Measurements from ENCODE around the gene MAG. TPM values are rescaled to one million over a fixed set of nuclear protein-coding genes. Genes with fewer than 3 reads are reported as not detected.

Gene MAG
- polyA plus RNA-seq, 3 donors: not detected

DNA sequence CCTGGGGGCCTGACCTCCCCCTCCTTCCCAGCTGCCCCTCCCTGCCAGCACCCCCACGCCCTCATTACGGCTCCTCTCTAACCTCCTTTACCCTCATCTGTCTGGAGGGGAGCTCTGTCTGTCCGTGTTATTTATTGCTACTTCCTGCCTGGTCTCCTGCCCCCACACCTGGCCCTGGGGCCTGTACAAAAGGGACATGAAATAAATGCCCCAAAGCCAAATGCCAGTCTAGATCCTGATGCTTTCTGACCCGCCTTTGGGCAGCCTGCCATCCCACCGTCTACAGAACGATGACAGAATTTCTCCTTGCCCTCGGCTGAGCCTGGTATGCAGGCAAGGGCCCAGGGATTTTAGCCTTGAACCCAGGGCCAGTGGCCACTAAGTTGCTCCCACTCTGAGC lies 21.6 kb downstream of the MAG start:
- H3K79me2 ChIP-seq (ENCODE audit: insufficient read depth, low read length): no peaks in the 10 kb centered on the region
- no peaks in the 10 kb centered on the region for H3K36me3 ChIP-seq (replicated peaks in 1 of 2; ENCODE audit: control insufficient read depth in 1 of 2, insufficient read depth in 2 of 2, low read length in 2 of 2)
- H3K27me3 ChIP-seq (ENCODE audit: control insufficient read depth in 2 of 2, insufficient read depth in 2 of 2, low read length in 2 of 2): no peaks in the 10 kb centered on the region
- intact Hi-C loops (cut with micrococcal nuclease): no loop called here
- no peaks in the 10 kb centered on the region for H4K20me1 ChIP-seq (ENCODE audit: insufficient read depth, low read length)
- H3K27me3 Mint-ChIP-seq (ENCODE audit: low read depth in 3 of 3): peaks cover 0 to 2% (median 1%) of the 10 kb centered on the region in 3 donors
- WGBS (ENCODE audit: insufficient coverage): 22% methylated on average over 7 of the region's 7 CpGs
- no peak overlapping the region for H3K9ac ChIP-seq (ENCODE audit: insufficient read depth, low read length, poor library complexity, severe bottlenecking)
- peaks cover 23% of the 10 kb centered on the region for H3K4me1 Mint-ChIP-seq
- DNase-seq: no peak
- TF ChIP-seq, protein P1, sequence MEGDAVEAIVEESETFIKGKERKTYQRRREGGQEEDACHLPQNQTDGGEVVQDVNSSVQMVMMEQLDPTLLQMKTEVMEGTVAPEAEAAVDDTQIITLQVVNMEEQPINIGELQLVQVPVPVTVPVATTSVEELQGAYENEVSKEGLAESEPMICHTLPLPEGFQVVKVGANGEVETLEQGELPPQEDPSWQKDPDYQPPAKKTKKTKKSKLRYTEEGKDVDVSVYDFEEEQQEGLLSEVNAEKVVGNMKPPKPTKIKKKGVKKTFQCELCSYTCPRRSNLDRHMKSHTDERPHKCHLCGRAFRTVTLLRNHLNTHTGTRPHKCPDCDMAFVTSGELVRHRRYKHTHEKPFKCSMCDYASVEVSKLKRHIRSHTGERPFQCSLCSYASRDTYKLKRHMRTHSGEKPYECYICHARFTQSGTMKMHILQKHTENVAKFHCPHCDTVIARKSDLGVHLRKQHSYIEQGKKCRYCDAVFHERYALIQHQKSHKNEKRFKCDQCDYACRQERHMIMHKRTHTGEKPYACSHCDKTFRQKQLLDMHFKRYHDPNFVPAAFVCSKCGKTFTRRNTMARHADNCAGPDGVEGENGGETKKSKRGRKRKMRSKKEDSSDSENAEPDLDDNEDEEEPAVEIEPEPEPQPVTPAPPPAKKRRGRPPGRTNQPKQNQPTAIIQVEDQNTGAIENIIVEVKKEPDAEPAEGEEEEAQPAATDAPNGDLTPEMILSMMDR (IDR thresholded peaks at IDR 0.05): no peak
- peaks cover 0 to 11% of the 10 kb centered on the region in 2 donors for H3K36me3 Mint-ChIP-seq
- no peak overlapping the region for H3K4me3 ChIP-seq (replicated peaks in 1 of 3; ENCODE audit: low read depth in 2 of 3, low read length in 3 of 3)
- no peaks in the 10 kb centered on the region for H3K9me3 ChIP-seq (replicated peaks in 1 of 2; ENCODE audit: control insufficient read depth in 1 of 2, insufficient read depth in 1 of 2, low read length in 2 of 2)
- H3K4me2 ChIP-seq (replicated peaks; ENCODE audit: extremely low read depth, low read length, poor library complexity, severe bottlenecking): no peak overlapping the region
- peaks cover 18 to 24% of the 10 kb centered on the region in 2 donors for H3K4me1 ChIP-seq (ENCODE audit: control insufficient read depth in 1 of 2, insufficient read depth in 2 of 2, low read length in 2 of 2)
- no peak overlapping the region for H3K27ac ChIP-seq (ENCODE audit: low read depth in 1 of 2, low read length in 2 of 2)
- no peak overlapping the region for H3K4me3 Mint-ChIP-seq
- H2AFZ ChIP-seq (ENCODE audit: insufficient read depth, low read depth, low read length, poor library complexity, severe bottlenecking): no peak overlapping the region
- no peak overlapping the region for H3K27ac Mint-ChIP-seq
- no peaks in the 10 kb centered on the region for H3K9me3 Mint-ChIP-seq

DNA sequence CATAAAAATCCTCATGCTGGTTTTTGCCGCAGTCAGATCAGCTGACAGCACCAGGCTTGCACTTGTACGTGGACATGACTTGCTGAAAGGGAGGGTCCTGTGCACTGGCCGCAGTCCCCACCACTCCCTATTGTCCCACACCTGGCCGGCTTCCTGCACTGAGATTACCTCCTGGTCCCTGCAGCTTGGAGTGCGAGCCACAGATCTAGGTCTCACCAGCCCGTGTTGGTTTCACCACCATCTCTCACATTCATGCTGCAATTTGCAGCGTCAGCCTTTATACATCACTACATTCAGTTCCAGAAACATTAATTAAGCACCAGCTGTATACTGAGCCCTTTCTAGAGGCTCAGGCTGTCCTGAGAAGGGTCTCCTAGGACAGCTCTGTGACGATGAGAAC lies 22.1 kb downstream of the MAG start:
- Histone ChIP-seq H3K27ac (ENCODE audit: low read depth in 1 of 2, low read length in 2 of 2) (no peak overlapping the region), H3K4me2 (replicated peaks; ENCODE audit: extremely low read depth, low read length, poor library complexity, severe bottlenecking) (no peak overlapping the region), H3K9ac (ENCODE audit: insufficient read depth, low read length, poor library complexity, severe bottlenecking) (no peak overlapping the region), H3K36me3 (replicated peaks in 1 of 2; ENCODE audit: control insufficient read depth in 1 of 2, insufficient read depth in 2 of 2, low read length in 2 of 2) (no peaks in the 10 kb centered on the region), H3K79me2 (ENCODE audit: insufficient read depth, low read length) (no peaks in the 10 kb centered on the region), H3K4me3 (replicated peaks in 1 of 3; ENCODE audit: low read depth in 2 of 3, low read length in 3 of 3) (no peak overlapping the region), H4K20me1 (ENCODE audit: insufficient read depth, low read length) (no peaks in the 10 kb centered on the region), H3K4me1 (ENCODE audit: control insufficient read depth in 1 of 2, insufficient read depth in 2 of 2, low read length in 2 of 2) (peaks cover 23 to 28% of the 10 kb centered on the region in 2 donors), H2AFZ (ENCODE audit: insufficient read depth, low read depth, low read length, poor library complexity, severe bottlenecking) (no peak overlapping the region), H3K9me3 (replicated peaks in 1 of 2; ENCODE audit: control insufficient read depth in 1 of 2, insufficient read depth in 1 of 2, low read length in 2 of 2) (no peaks in the 10 kb centered on the region), H3K27me3 (ENCODE audit: control insufficient read depth in 2 of 2, insufficient read depth in 2 of 2, low read length in 2 of 2) (no peaks in the 10 kb centered on the region)
- no peak for DNase-seq
- TF ChIP-seq, protein P1 (IDR thresholded peaks at IDR 0.05): no peak
- H3K9me3 Mint-ChIP-seq: no peaks in the 10 kb centered on the region
- peak overlapping the region in 1 of 7 donors; percentile 45 for H3K27ac Mint-ChIP-seq
- H3K4me3 Mint-ChIP-seq: no peak overlapping the region
- intact Hi-C loops (cut with micrococcal nuclease): no loop called here
- WGBS (ENCODE audit: insufficient coverage): 85% methylated on average over 7 of the region's 8 CpGs
- H3K4me1 Mint-ChIP-seq: peaks cover 26% of the 10 kb centered on the region
- H3K36me3 Mint-ChIP-seq: peaks cover 0 to 8% of the 10 kb centered on the region in 2 donors
- H3K27me3 Mint-ChIP-seq (ENCODE audit: low read depth in 3 of 3): peaks cover 0 to 2% (median 1%) of the 10 kb centered on the region in 3 donors

Measured in CD14-positive monocyte (primary cell).